Coronary artery (tissue), 2 donors: ENCODE data around the gene OR2T6.

Source experiments
- DNase-seq: peaks from one replicate; pipeline ENCODE4 v3.0.0-alpha.2; 2017; ENCODE audit warnings: low spot score
- H3K27ac ChIP-seq, 2 donors: fragments of 200-600 bp; sonication (generic); one replicate each; pipeline ENCODE4 v1.5.1; 2016 to 2019
- H3K4me3 ChIP-seq: fragments of 200-600 bp; sonication (generic); 2 replicates; pipeline ENCODE4 v1.5.1; 2016; ENCODE audit warnings: mild to moderate bottlenecking, moderate library complexity
- TF ChIP-seq, protein P1 (sequence below): fragments of 200-600 bp; sonication (generic); IDR thresholded peaks from one replicate; pipeline ENCODE4 v1.5.1; 2019; ENCODE audit warnings: antibody characterized with exemption

Gene OR2T6, protein sequence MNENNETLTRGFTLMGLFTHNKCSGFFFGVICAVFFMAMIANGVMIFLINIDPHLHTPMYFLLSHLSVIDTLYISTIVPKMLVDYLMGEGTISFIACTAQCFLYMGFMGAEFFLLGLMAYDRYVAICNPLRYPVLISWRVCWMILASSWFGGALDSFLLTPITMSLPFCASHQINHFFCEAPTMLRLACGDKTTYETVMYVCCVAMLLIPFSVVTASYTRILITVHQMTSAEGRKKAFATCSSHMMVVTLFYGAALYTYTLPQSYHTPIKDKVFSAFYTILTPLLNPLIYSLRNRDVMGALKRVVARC

DNA sequence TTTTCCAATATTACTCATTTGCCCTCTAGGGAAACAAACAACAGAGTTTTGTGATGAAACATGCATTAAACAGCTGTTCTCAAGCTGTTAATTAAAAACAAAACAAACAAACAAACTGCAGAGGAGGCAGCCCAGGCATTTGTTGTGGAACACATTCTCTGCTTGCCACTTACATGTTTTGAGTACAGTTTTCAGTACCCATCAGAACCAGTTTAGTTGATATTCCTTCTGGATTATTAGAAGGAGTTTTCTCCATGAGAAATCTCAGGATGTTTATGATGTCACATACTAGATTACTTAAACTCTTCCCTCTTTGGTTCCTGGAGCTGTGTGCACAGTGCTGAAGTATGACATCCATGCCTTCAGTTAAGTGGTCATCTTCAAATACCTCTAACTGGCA, at the start of gene OR2T6:
TSS of gene OR2T6 (plus strand) at position 301 of the 400 bp plus-strand sequence. CDS start 11,863 bp downstream, outside the sequence.
- H3K4me3 ChIP-seq: no peak within 1 kb of the TSS
- H3K27ac ChIP-seq: no peak within 1 kb of the TSS
- TF ChIP-seq, protein P1, sequence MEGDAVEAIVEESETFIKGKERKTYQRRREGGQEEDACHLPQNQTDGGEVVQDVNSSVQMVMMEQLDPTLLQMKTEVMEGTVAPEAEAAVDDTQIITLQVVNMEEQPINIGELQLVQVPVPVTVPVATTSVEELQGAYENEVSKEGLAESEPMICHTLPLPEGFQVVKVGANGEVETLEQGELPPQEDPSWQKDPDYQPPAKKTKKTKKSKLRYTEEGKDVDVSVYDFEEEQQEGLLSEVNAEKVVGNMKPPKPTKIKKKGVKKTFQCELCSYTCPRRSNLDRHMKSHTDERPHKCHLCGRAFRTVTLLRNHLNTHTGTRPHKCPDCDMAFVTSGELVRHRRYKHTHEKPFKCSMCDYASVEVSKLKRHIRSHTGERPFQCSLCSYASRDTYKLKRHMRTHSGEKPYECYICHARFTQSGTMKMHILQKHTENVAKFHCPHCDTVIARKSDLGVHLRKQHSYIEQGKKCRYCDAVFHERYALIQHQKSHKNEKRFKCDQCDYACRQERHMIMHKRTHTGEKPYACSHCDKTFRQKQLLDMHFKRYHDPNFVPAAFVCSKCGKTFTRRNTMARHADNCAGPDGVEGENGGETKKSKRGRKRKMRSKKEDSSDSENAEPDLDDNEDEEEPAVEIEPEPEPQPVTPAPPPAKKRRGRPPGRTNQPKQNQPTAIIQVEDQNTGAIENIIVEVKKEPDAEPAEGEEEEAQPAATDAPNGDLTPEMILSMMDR: no peak
- no peak for DNase-seq

DNA sequence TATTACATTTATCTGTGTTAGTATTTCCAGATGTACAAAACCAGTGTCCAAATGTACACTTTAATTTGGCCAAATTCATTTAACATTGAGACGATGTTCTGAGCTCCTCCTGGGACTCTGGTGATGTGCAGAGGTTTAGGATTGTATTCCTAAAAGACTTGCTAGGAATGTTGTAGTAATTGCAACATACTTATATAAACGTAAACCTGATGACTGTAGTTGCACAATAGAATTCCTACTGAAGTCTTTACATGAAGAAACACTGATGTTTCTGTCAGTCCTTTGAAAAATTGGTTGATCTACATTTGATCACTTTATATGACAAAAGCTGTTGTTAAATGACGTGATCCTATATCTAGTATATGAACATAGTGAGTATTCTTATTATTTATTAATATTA, 32.1 kb upstream of the OR2T6 start:
- no peak overlapping the region for H3K4me3 ChIP-seq
- TF ChIP-seq, protein P1: no peak
- DNase-seq: no peak
- no peak overlapping the region for H3K27ac ChIP-seq

DNA sequence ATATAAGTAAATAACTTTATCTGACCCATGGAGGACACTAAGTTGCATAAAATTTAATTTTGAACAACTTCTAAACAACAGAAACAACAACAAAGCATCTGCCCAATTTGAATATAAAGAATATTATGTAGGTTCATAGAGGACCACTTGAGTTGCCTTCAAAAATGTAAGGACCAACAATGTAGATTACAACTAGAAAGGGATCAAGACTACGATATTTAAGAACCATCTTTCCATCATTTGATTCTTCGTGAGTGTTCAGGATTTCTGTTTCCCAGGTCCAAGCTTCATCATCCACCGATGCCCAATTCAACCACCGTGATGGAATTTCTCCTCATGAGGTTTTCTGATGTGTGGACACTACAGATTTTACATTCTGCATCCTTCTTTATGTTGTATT, 27.1 kb upstream of the OR2T6 start, which contains the start of gene OR14C36:
TSS of gene OR14C36 (plus strand) at position 301 of the 400 bp plus-strand sequence. CDS start at position 301, 0 bp downstream.
- H3K4me3 ChIP-seq: no peak within 1 kb of the TSS
- no peak for DNase-seq
- TF ChIP-seq, protein P1: no peak
- no peak within 1 kb of the TSS for H3K27ac ChIP-seq

DNA sequence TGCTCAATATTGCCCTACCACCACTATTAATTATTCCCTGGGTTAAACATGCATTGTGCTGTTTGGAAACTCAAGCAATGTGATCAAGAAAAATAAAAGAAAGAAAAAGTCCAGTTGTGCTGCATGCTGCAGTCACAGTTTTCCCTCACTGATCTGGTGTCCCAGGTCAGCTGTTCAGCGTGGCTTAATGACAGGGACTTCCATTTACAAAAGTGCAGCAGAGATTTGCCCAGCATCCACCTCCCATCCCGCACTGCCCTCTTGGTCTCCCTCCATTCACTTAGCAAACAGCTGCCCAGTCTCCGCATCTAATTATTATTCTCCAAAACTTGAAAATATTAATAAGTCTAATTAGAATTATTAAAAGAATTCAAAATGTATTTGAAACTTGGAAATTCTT, 16.1 kb upstream of the OR2T6 start:
- H3K27ac ChIP-seq: no peak overlapping the region
- TF ChIP-seq, protein P1: no peak
- no peak overlapping the region for H3K4me3 ChIP-seq
- DNase-seq: no peak

DNA sequence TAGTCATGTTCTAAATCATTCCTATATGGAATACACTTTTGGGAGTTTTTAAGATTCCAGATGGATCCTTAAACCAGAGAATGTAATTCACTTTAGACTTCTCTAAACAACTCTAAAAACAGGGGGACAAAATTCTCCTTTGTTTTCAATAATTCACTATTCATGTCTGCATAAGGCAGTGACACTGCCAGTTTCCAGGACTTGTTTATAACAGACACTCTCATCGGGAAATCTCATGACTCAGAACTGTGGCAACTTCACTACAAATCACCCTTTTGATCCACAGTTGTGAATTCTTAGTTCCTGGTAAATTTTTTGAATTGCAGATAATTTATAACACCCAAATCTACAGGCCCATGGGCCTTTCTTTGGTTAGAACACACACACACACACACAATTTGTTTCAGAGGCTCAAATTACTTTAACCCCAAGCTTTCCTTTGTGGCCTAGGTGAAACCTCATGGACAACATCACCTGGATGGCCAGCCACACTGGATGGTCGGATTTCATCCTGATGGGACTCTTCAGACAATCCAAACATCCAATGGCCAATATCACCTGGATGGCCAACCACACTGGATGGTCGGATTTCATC, 14.3 kb upstream of the OR2T6 start, which contains the start of gene OR2T4:
TSS of gene OR2T4 (plus strand) at position 545 of the 595 bp plus-strand sequence. CDS start at position 545, 0 bp downstream.
- Histone ChIP-seq H3K27ac (no peak within 1 kb of the TSS), H3K4me3 (no peak within 1 kb of the TSS)
- no peak for DNase-seq
- TF ChIP-seq, protein P1: no peak

DNA sequence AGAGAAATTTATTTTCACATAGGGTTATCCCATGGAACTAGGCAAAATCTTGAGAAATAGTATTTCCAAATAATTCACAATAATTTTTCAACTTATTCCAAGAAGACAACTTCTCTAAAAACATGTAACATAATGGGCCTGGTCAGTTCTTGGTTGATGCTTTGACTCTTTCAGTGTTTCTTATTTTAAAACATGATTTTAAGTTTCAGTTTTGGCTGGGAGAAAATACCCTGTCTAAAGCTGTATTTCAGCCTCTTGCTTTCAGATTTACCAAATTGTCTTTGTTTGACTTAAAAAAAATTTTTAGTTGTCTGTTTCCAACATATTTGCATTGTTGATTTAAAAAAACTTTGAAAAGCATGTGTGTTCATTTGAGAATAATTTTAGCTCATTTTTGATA, 8.9 kb upstream of the OR2T6 start:
- no peak overlapping the region for H3K4me3 ChIP-seq
- H3K27ac ChIP-seq: no peak overlapping the region
- no peak for DNase-seq
- TF ChIP-seq, protein P1: no peak

DNA sequence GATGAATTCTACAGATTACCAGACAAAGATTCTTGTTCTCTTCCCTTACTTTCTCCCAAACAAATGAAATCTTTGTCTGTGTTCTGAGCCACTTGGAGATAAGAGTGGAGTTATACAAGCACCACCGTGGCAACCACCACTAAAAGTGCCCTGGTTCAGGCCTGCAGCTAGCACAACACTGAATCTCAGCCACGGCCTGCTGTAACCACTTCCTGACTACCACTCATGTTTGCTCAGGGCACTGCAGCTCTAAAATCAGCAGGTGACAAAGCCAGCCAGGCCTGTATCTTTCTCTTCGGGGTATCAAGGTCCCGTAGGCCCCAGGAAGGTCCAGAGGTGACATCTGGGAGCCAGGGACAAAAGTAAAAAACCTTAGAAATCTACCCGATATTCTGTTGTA, 3.2 kb upstream of the OR2T6 start:
- TF ChIP-seq, protein P1: no peak
- DNase-seq: no peak
- Histone ChIP-seq H3K4me3 (no peak overlapping the region), H3K27ac (no peak overlapping the region)
